CD4-positive, alpha-beta T cell treated with Interleukin-12 subunit alpha and Interleukin-12 subunit beta, for 1 hour (primary cell): ENCODE measurements around the gene ARFGEF3.
"Not testable (repeated sequence)": the region's sequence is repeated elsewhere in the genome, so short reads cannot be mapped to it uniquely, and the experiment has no call there.

Experiments
- DNase-seq: peaks from one replicate; pipeline ENCODE4 v3.0.0-alpha.2; 2020

Gene ARFGEF3

DNA sequence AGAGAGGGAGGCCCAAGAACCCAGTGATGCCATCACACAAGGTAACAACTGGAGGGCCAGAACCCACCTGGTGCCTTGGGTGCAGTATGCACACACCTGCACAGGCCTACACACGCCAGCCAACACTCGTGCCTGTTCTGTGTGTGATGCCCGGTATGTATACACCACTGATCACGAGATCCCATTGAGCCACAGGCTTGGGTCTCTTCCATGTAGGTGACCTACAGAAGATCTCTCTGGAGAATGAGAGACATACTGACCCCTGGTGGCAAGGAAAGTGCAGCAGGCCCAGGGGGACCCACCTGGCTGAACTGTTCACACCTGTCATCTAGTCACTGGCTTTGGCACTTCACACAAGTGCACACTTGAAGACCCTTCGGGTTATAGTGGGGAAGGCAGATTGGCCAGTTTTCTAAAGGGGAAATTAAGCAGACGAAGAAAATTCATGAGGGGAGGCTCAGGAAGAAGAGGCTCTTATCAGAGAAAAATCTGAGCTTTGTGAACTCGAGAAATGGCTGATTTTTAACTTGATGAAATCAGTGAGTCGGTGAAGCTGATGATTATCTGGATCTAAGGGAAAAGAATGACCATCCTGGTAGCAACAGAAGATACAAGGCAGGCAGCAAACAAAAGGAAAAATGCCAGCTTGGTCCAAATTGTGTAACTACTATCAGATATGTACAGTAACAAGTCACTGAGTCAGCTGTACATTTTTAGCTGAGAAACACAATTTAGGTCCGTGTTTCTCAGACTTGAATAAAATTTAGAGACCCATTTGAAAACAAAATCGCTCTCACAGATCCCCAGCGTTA, 125.6 kb downstream of the ARFGEF3 start:
- peak; percentile 51 for DNase-seq

DNA sequence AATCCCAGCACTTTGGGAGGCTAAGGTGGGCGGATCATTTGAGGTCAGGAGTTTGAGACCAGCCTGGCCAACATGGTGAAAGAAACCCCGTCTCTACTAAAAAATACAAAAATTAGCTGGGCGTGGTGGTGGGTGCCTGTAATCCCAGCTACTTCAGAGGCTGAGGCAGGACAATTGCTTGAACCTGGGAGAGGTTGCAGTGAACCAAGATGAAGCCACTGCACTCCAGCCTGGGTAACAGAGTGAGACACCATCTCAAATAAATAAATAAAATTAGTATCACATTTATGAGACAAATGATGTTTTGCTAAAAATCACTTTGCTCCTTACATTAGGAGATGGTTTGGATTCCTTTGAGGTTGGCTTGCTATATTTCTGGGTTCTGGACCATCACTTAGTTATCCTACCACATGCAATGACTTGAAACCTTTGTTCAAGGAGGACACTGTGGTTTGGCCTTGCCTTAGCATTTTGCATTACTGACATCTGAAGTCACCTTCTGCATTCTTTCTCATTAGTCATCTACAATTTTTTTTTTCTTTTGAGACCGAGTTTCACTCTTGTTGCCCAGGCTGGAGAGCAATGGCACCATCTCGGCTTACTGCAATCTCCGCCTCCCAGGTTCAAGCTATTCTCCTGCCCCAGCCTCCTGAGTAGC, 126.8 kb downstream of the ARFGEF3 start:
- not testable (repeated sequence) for DNase-seq

DNA sequence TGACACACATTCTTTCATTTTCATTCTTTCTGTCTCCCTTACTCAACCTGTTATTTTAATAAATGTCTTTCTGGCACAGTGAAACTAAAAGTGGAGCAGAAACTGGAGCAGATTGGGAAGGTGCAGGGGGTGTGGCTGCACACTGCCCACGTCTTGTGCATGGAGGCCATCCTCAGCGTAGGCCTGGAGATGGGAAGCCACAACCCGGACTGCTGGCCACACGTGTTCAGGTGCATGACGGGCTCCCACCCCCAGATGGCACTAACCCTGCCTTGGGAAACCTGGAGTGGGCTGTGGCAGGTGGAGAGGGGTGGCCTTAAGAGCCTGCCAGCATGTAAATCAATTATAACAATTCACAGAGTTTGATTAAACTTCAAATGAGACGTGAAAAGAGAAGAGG, 128.0 kb downstream of the ARFGEF3 start:
- peak; percentile 2 for DNase-seq

DNA sequence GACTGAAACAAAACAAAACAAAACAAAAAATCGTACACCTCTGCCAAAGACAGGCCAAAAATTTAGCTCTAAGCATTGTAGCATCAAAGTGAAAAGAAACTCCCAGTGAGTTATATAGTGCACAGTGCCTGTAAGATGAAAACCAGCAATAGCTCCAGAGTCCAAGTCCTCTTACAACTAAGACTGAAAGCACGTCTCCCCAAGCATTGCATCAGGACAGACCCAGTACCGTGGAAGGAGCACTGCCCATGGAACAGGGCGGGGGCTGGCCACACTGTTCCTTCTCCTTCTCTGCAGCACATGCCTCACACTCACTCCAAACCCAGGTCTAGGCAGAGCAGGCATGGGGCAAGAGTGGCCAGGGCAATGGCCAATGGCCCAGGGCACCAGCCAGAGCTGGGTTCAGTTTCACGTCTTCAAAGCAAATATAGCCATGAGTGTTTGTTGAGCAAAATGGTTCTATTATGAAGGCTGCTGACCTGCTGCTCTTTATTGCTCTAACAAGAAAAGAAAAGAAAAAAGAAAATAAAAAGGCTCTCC, 128.8 kb downstream of the ARFGEF3 start:
- no peak for DNase-seq

DNA sequence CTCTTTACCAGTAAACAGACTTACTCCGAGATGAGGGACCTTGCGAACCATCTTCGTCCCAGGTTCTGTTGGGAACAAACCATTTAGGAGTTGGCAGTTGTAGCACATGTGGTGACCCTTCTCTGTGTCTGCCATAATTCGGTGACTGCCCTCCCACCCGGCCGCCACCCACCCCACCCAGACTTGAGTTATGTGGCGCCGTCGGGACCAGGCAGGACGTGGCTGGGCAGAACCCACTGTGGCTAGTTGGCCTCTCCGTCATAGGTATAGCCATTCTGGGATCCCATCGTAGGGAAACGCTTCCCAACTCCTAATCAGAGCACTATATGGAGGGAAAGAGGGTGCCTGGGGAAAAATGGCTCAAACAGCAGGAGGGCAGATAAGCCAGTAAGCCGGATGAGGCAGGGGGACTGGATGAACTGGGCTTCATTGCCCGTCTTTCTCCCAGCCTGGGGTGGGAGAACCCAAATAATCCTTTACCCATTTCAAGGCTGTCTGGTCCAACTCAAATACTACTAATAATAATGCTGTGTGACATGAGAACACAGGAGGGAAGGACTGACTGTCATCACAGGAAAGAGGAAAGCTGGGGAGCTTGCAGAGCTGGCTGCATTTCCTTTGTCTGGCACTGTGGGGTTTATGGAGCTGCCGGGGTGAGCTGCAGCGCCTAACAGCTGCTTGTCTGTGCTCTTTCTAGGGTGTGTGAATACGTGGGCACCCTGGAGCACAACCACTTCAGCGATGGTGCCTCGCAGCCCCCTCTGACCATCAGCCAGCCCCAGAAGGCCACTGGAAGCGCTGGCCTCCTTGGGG, 129.5 kb downstream of the ARFGEF3 start:
- no peak for DNase-seq

DNA sequence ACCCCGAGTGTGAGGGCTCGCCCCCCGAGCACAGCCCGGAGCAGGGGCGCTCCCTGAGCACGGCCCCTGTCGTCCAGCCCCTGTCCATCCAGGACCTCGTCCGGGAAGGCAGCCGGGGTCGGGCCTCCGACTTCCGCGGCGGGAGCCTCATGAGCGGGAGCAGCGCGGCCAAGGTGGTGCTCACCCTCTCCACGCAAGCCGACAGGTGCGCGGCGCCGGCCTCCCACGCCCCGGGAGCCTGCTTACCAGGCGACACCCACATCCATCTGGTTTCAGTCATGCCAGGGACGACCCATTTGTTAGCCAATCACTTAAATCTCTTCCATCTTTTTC, 130.1 kb downstream of the ARFGEF3 start:
- no peak for DNase-seq

DNA sequence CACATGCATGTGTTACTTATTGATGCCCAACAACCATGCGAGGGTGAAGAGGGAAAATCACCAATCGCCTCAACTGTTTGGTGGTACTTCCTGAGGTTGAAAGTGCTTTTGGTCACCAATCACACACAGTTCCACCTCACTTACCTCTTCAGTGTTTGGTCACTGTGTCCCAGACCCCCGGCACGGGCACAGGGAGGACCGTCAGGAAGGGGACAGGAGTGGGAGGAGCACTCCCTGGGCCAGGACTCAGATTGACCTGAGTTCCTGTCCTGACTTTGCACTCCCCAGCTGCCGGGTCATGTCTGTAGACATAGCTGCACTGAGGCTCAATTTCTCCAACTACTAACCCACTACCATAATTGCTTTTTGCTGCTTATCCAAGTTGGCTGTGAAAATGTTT, 130.7 kb downstream of the ARFGEF3 start:
- no peak for DNase-seq

DNA sequence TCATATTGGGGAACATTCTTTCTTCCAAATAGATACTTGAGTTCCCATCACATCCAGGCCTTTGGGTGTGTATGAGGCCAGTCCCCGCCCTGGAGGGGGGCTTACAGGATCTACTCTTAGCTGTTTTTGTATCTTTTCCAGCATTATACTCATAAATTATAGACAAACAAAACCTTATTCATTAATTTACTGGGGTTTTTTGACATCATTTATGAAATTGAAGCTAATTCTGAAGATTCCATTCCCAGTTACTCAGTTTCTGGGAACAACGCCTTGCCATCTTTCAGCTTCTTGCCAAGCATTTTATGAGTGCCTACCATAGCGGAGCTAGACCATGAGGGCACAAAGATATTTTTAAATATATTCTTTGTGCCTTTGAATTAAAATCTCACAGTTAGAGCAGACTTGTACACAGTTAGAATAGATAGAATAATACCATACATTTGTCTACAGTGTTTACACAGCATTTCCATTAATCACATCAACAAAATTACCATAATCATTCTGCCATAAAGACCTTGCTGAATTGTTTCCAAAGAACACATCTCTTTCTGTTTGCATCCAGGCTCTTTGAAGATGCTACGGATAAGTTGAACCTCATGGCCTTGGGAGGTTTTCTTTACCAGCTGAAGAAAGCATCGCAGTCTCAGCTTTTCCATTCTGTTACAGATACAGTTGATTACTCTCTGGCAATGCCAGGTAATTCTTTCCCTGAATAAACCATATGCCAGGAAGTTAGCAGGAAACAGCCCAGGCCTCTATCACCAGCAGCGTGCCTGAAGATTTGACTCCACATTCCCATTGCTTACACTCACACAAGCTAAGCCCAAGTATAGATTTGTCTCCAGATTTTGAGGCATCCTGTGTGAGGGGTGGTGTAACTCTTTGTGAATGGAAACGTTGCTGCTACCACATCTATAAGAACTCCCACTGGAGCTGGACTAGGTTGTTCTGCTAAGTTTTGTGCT, 132.0 kb downstream of the ARFGEF3 start:
- DNase-seq, result no peak

DNA sequence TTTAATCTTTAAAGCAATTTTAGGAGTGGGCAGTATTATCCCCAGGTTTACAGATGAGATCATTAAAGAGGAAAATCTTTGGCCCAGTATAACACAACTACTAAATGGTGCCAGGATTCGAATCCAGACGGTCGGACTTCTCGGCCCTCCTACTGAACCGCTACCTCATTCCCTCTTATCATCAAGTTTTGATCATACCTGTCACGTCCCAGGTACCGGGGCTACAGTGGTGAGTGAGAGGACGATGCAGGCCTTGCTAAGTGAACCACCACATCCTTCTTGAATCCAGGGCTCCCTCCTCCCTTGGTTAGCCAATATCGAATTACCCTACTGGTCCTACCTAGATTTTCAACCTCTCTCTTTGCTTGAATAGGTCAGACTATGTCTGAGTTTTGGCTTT, 134.6 kb downstream of the ARFGEF3 start:
- no peak for DNase-seq

DNA sequence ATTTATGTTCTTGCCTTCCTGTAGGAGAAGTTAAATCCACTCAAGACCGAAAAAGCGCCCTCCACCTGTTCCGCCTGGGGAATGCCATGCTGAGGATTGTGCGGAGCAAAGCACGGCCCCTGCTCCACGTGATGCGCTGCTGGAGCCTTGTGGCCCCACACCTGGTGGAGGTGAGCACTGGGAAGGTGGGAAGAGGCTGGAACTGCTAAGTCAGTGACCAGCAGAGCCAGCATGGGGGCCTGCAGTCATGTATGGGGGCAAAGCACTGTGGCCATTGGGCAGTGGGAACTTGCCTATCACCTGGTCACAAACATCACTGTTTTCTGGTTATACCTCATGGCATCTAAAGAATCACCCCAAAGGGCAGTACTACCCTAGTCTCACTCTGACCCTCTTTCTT, 135.0 kb downstream of the ARFGEF3 start:
- no peak for DNase-seq

DNA sequence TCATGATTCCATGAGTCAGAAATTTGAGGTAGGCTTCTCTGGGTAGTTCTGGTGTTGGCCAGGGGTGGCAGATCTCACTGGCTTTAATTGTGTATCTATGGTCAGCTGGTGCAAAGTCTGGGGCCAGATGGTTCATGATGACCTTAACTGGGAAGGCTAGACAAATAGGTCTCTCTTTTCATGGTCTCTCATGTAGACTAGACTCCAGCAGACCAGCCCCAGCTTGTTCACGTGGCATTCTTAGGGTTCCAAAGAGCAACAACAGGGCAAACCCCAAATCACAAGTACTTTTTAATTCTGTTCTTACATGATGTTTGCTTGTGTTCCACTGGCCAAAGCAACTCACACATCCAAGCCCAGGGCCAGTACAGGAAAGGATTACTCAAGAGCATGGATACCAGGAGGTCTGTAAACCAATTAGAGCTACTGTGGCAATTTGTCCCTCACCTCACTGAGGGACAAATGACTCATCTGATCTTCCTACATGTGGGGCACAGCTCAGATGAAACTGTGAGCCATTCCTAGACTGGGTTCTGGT, 136.1 kb downstream of the ARFGEF3 start:
- no peak for DNase-seq

DNA sequence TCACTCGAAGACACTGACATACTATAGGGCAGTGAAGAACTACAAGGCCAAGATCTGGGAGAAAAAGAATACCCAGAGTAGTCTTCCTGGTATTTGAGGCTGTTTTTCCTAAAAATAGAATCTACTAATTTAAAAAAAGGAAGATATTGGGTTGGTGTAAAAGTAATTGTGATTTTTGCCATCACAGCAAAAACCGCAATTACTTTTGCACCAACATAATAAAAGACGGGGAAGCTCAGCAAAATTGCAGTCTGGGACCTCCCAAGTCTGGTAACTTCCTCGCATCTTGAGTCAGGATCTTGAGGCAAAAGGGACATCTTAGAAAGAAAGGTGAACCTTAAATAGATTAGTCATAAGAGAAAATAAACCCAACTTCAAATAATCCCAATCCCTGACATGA, 138.7 kb downstream of the ARFGEF3 start:
- no peak for DNase-seq

DNA sequence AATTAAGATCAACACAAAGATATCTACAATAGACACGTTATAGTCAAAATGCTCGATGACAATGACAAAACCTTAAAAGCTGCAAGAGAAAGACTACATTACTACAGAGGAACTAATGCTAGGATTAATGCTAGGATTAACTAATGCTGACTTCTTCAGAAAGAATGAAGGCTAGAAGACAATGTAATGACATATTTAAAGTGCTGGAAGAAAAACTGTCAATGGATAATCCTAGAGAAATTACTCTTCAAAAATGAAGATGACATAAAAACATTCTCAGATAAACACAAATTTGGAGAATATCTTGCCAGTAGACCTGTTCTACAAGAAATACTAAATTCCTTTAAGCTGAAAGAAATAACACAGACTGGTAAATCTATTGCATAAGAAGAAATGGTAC, 140.8 kb downstream of the ARFGEF3 start:
- DNase-seq, result no peak

DNA sequence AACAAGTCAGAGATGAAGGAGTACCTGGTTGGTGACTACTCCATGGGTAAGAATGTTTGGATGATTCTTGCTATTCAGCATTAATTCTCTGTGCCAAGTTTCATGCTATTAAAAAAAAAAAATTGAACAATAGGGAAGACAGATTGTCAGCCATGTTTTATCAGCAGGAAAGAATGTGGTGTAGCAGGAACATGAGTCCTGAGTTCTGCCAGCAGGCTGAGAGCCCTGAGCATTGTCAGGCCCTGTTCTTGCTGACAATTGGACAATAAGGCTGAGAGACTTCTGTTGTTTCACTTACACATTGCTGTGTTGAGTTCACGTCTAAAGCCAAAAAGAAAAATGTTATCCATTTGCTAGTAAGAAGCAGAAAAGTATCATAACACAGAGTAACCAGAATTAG, 145.6 kb downstream of the ARFGEF3 start:
- no peak for DNase-seq

DNA sequence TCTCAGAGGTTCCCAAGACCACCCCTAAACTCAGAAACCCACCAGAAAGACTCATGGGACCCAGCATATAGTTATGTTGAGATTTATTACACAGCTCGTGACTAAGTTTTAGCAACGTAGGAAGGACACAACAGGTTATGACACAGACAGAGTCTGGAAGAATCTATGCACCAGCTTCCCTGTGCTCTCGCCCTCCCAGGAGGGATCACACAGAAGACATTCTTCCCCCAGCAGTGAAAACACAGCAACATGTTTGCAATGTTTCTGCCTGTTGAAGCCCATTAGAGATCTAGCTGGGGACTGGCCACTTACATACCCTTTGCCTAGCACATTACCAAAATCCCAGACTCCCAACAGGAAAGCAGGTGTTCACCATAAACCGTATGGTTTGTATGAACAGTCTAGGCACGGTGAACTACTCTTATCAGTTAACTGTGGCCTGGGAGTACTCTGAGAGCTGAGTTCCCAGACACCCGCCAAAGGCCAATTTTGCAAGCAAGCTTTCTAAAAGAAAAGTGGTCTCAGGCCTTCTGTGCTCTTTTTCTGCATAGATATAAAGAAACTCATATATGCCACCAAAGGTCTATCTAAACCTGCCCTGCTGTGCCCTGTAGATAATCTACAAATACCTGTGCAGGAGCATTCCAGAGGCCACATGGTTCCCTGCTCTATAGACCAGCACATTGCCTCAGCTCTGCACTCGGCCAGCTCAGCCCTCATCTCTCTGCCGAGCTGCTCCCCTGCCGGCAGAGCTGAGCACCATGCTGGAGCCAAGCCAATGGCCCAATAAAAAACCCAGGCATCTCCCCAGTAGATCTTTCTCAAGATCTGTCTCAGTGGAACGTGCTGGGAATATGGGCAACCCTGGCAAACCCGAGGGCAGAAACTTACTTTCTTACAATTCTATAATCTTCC, 146.3 kb downstream of the ARFGEF3 start:
- no peak for DNase-seq

DNA sequence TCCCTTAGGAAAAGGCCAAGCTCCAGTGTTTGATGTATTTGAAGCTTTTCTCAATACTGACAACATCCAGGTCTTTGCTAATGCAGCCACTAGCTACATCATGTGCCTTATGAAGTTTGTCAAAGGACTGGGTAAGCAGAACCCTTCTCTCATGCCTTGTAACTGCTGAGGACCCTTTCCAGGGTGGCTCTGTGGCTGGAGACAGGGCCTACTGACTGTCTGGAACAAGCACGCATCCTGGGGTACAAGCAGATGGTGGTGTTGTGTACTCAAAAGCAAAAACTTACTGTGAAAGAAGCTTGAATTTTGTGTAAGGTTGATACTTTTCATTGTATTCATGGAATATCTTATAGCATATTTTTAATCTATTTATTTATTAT, 147.0 kb downstream of the ARFGEF3 start:
- DNase-seq, result no peak

DNA sequence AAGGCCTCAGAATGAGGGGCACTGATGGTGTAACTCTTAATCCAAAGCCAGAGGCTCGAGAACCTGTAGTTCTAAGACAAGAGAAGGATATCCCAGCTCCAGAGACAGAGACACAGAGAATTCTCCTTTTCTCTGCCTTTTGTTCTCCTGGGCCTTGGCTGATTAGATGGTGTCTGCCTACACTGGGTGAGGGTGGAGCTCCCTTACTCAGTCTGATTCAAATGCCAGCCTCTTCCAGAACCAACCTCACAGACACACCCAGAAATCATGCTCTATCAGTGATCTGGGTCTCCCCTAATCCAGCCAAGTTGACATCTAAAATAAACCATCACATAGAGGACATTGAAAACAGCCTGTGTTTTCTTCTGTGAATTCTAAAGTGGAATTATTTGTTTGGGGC, 148.0 kb downstream of the ARFGEF3 start:
- no peak for DNase-seq

DNA sequence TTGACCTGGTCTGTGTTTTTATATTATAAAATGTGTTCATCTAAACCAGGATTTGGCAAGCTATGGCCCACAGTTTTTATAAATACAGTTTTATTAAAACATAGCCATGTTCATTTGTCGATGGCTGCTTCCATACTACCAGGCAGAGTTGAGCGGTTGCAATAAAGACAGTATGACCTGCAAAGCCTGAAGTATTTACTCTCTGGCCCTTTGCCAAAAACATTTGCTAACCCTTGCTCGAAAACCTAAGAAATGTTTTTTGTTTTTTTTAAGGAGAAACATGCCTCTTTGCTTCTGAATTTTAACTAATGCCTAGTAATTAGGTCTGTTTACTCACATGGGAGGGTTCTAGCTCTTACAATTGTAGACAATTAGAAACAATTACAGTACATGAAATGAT, 148.6 kb downstream of the ARFGEF3 start:
- DNase-seq, result no peak

DNA sequence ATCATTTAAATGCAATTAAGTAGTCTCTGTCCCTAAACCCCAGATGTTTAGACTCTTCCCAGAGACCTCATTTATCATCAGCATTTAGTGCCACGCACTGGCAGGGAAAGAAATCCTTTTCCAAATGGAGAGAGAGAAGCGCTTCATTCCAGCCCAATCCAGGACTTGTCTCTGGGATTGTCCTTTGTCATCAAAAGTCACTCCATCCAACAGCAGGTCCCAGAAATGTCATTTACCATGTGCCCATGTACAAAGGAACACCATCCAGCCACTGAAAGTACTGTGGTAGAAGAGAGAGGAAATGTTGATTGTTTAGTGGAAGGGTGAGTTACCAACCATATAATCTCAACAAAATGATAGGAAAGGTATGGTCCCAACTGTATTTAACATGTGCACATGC, 149.1 kb downstream of the ARFGEF3 start:
- no peak for DNase-seq

DNA sequence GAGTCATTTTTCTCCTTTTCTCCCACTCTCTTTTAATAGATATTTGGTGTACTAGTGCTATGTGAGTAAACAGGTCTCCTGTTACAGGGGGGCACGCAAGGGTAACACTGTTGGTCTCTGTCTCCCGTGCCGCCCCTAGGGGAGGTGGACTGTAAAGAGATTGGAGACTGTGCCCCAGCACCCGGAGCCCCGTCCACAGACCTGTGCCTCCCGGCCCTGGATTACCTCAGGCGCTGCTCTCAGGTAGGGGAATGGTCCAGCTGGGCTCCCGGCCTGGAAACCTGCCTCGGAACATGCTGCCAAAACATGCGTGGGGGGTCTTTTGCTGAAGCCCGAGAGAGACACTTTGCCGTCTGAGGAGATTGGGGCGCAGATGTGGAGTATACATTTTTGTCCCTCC, 149.5 kb downstream of the ARFGEF3 start:
- DNase-seq, result no peak

DNA sequence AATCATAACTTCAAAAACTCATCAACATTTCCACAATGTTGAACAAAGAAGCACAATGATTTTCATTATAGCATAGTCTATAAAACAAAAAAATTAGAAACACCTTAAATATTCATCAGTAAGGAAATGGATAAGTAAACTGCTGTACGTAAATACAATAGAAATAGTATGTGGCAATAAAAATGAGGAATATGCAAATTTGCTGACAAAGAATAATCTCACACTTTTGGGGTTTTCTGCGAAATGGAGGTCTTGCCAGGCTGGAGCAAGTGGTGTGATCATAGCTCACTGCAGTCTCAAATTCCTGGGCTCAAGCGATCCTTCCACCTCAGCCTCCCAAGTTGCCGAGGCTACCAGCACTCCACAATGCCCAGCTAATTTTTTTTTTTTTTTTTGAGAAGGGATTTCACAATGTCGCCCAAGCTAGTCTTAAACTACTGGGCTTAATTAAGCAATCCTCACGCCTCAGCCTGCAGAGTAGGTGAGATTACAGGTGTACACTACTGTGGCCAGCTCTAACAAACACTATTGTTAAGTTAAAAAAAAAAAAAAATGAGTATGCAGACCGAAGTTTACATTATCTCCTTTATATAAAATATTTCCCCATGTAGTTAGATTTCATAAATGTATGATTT, 157.1 kb downstream of the ARFGEF3 start:
- DNase-seq, result no peak
